ENCODE results near the gene PARVG.

DNA sequence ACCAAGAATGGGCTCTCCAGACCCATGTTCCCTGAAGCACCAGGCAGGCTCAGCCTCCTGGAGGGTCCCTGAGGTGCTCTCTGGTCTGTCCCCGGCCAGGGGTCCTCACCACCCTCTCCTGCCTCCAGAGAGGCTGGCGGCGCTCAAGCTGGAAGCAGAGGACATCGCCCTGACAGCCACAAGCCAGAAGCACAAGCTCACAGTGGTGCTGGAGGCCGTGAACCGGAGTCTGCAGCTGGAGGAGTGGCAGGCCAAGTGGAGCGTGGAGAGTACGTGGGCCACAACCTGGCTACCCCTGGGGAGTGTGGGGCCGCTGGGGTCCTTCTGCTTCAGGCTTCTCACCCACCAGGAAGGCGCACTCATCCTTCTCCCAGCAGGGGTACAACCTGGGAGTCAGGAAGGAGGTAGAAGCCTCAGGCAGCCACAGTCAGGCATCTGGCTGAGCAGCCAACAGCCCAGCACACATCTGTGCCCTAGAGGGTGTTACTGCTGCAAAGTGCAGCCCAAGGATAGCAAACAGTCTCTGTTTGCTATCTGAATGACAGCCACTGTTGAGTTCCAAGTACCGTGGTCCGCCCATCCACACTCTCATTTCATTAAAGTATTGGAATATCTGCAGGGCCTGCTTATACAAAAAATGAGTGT is 8.4 kb downstream of the PARVG start:
- TF ChIP-seq EP300 (IDR thresholded peaks at IDR 0.05) (no peak), POLR2A (IDR thresholded peaks at IDR 0.05) (no peak)
- TF ChIP-seq, protein P1, sequence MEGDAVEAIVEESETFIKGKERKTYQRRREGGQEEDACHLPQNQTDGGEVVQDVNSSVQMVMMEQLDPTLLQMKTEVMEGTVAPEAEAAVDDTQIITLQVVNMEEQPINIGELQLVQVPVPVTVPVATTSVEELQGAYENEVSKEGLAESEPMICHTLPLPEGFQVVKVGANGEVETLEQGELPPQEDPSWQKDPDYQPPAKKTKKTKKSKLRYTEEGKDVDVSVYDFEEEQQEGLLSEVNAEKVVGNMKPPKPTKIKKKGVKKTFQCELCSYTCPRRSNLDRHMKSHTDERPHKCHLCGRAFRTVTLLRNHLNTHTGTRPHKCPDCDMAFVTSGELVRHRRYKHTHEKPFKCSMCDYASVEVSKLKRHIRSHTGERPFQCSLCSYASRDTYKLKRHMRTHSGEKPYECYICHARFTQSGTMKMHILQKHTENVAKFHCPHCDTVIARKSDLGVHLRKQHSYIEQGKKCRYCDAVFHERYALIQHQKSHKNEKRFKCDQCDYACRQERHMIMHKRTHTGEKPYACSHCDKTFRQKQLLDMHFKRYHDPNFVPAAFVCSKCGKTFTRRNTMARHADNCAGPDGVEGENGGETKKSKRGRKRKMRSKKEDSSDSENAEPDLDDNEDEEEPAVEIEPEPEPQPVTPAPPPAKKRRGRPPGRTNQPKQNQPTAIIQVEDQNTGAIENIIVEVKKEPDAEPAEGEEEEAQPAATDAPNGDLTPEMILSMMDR (IDR thresholded peaks at IDR 0.05) = no peak
